K562 (cell line): Measurements from ENCODE around the gene QKI. TPM values are rescaled to one million over a fixed set of nuclear protein-coding genes. Genes with fewer than 3 reads are reported as not detected.

ENCODE experiments used
- ATAC-seq: fragments of 200-7000 bp; cut with Tn5 transposase; 3 replicates; pipeline ENCODE4 v1.9.1; 2020; ENCODE audit warnings: moderate library complexity
- BruUV-seq: library from RNA; stranded (reverse); fragments of 400-500 nt; replicated peaks from 2 replicates; lab custom pipeline; 2021; lab: Mats Ljungman, UMichigan
- CTCF ChIA-PET: fragments of 300-600 bp; formaldehyde crosslinking; extraction: SDS; loops from one replicate; lab custom pipeline; 2021; ENCODE audit warnings: low intra/inter-chr PET ratio; lab: Yijun Ruan, JAX
- POLR2A ChIA-PET: fragments of 300-600, 350-650 bp; sonication (Branson Sonifier 250); formaldehyde crosslinking; extraction: SDS; loops from one replicate; lab custom pipeline; 2021; ENCODE audit warnings: antibody characterized with exemption, inconsistent platforms; lab: Yijun Ruan, JAX
- DNase-seq, 4 experiments: peaks; one replicate each; pipeline versions ENCODE4 v3.0.0 to v3.0.0-alpha.2; 2011 to 2018; ENCODE audit warnings: low spot score in 3 of 4, mixed read lengths in 3 of 4; ENCODE audit errors: extremely low read depth in 1 of 4
- FAIRE-seq: peaks from 2 replicates; lab custom pipeline; 2011; peaks lifted over from hg19 to GRCh38; lab: Jason Lieb, UNC
- H2AFZ ChIP-seq: 2 replicates; pipeline ENCODE4 v1.6.0; 2011; ENCODE audit warnings: low read depth, low read length, control low read depth, inconsistent platforms
- H3K27ac ChIP-seq: fragments of 200-600 bp; 3 replicates; pipeline ENCODE4 v1.8.0; 2011; ENCODE audit warnings: low read depth, mild to moderate bottlenecking, control low read depth, inconsistent platforms, low read length, moderate library complexity, mixed read lengths; ENCODE audit errors: extremely low read depth
- H3K27me3 ChIP-seq, 2 experiments: fragments of 300-600 bp in 1 of 2; 2 replicates in 1 of 2; 3 replicates in 1 of 2; pipeline versions ENCODE4 v1.6.0 to v1.8.0; 2011; ENCODE audit warnings: inconsistent platforms in 2 of 2, low read length in 2 of 2, mild to moderate bottlenecking in 1 of 2, mixed read lengths in 1 of 2, moderate library complexity in 1 of 2; ENCODE audit not compliant: control insufficient read depth in 2 of 2, insufficient read depth in 2 of 2
- H3K36me3 ChIP-seq: fragments of 300-600 bp; 3 replicates; pipeline ENCODE4 v1.8.0; 2011; ENCODE audit warnings: mild to moderate bottlenecking, low read length, inconsistent platforms; ENCODE audit not compliant: control insufficient read depth, insufficient read depth
- H3K4me1 ChIP-seq, 2 experiments: fragments of 200-600 bp in 1 of 2; replicated peaks in 1 of 2; 2 replicates in 1 of 2; 3 replicates in 1 of 2; pipeline versions ENCODE4 v1.5.1 to v1.8.0; 2011; ENCODE audit warnings: inconsistent platforms in 2 of 2, low read length in 2 of 2, mild to moderate bottlenecking in 1 of 2, mixed read lengths in 1 of 2, moderate library complexity in 1 of 2; ENCODE audit not compliant: control insufficient read depth in 2 of 2, insufficient read depth in 2 of 2
- H3K4me2 ChIP-seq: 2 replicates; pipeline ENCODE4 v1.6.1; 2011; ENCODE audit warnings: low read length, control low read depth, inconsistent platforms, mixed read lengths; ENCODE audit not compliant: insufficient read depth
- H3K4me3 ChIP-seq: fragments of 200-600 bp; sonication (generic), shearing (Covaris generic); 2 replicates; pipeline ENCODE4 v1.5.1; 2016; ENCODE audit warnings: control low read depth, inconsistent platforms
- H3K79me2 ChIP-seq: fragments of 200-600 bp; 3 replicates; pipeline ENCODE4 v1.8.0; 2011; ENCODE audit warnings: low read length, inconsistent platforms; ENCODE audit not compliant: control insufficient read depth, insufficient read depth
- H3K9ac ChIP-seq, 2 experiments: 2 replicates each; pipeline versions ENCODE4 v1.6.0 to v1.6.1; 2011; ENCODE audit warnings: low read depth in 2 of 2, low read length in 2 of 2, control low read depth in 1 of 2, inconsistent platforms in 1 of 2, mild to moderate bottlenecking in 1 of 2, mixed read lengths in 1 of 2; ENCODE audit not compliant: insufficient read depth in 1 of 2
- H3K9me1 ChIP-seq: one replicate; pipeline ENCODE4 v1.6.0; 2011; ENCODE audit warnings: inconsistent platforms, mild to moderate bottlenecking, low read length, moderate library complexity; ENCODE audit not compliant: control insufficient read depth, insufficient read depth
- H3K9me3 ChIP-seq: replicated peaks from 2 replicates; pipeline ENCODE4 v1.5.1; 2011; ENCODE audit warnings: low read depth, low read length, inconsistent platforms; ENCODE audit not compliant: control insufficient read depth, insufficient read depth
- H4K20me1 ChIP-seq: replicated peaks from 2 replicates; pipeline ENCODE4 v1.6.1; 2011; ENCODE audit warnings: low read length, inconsistent platforms, mixed read lengths; ENCODE audit not compliant: control insufficient read depth, insufficient read depth
- MYNN ChIP-seq, 2 experiments: sonication (generic); formaldehyde crosslinking in 1 of 2; IDR thresholded peaks; 2 replicates each; pipeline versions ENCODE4 v1.5.0 to v1.6.1; 2016 to 2020; ENCODE audit warnings: antibody characterized with exemption in 1 of 2, missing genetic modification reagents in 1 of 2
- SOX6 ChIP-seq: fragments of 450-650 bp; IDR thresholded peaks from 2 replicates; pipeline ENCODE4 v1.6.1; 2014; ENCODE audit warnings: mild to moderate bottlenecking
- ZNF512 ChIP-seq: IDR thresholded peaks from 2 replicates; pipeline ENCODE4 v1.6.1; 2016; ENCODE audit warnings: missing genetic modification characterization, missing compliant biosample characterization
- WGBS: fragments of 100-300 bp; shearing (Covaris generic); methylation state at CpG from one replicate; pipeline ENCODE4 v1.1.6; 2016; ENCODE audit warnings: low coverage, mixed read lengths; ENCODE audit not compliant: insufficient coverage; ENCODE audit errors: missing lambda C conversion rate; 5-methylcytosine and 5-hydroxymethylcytosine counted together
- in situ Hi-C: fragments of 300-500 bp; cut with MboI; formaldehyde crosslinking; loops from 4 replicates; pipeline ENCODE4 v1.15.0; 2018; ENCODE audit warnings: inconsistent platforms, mixed read lengths
- intact Hi-C: fragments of 100-400 bp; cut with micrococcal nuclease; formaldehyde crosslinking; loops from 2 replicates; pipeline ENCODE4 v1.14.2; 2022
- polyA plus RNA-seq, 8 experiments: library from polyadenylated mRNA; depleted of rRNA in 4 of 8; stranded (reverse) in 5 of 8; unstranded in 3 of 8; fragments of >200 nt; fragmentation: Nextera tagmentation in 2 of 8; fragmentation: Illumina TruSeq in 1 of 8; extraction: Ambion mirVana in 2 of 8; extraction: Trizol in 1 of 8; gene quantifications; 2 replicates each; pipeline versions ENCODE4 v1.2.1 to v1.2.3, GENCODE V29; 2011 to 2014; ENCODE audit warnings: inconsistent platforms in 1 of 8, missing spikeins in 1 of 8
- total RNA-seq, 7 experiments: library from RNA; depleted of rRNA in 6 of 7; stranded (reverse); fragments of >200 nt in 6 of 7; fragmentation: Illumina TruSeq in 2 of 7; extraction: Trizol in 2 of 7; gene quantifications; 2 replicates each; pipeline versions ENCODE4 v1.2.1 to v1.2.3, GENCODE V29; 2011 to 2021; ENCODE audit warnings: low replicate concordance in 1 of 7

QKI gene
- total and polyA plus RNA-seq, 9 of the 15 experiments (the other 6 are each of a cell fraction or from before 2014, with no cell fraction given) = 20.4 to 215 (median 123) TPM

DNA sequence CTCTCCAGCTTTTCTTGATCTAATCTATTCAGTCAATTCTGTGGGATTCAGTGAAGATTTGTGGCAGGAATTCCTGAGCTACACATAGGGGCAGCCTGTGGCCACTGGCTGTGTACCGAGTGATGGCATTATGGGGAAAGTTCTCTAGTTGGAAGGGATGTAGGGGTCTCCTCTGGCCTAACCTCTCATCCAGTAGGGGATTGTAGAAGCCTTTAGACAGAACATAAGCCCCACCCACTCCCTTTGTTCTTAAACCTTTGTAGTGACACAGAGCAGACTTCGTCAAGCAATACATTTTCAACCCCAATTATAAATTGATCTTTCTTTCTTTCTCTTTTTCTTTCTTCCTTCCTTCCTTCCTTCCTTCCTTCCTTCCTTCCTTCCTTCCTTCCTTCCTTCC, 188.9 kb downstream of the QKI start:
- FAIRE-seq = no peak
- CTCF ChIA-PET = no interaction called here

More for the DNA sequence above, 188.9 kb downstream of the QKI start:
- POLR2A ChIA-PET = interaction anchor here (0.5 kb wide), 1 partner anchor 50 kb away, joined by 3 read pairs; no protein-coding TSS in a partner anchor
- intact Hi-C loops (no loop called here), in situ Hi-C loops (no loop called here)
- Histone ChIP-seq H3K9ac (no peak overlapping the region), H3K4me1 (no peaks in the 10 kb centered on the region), H2AFZ (peak overlapping the region; percentile 33), H3K27me3 (peaks cover 0 to 6% of the 10 kb centered on the region in 2 experiments; a peak in 1 of 5 replicates), H3K79me2 (no peaks in the 10 kb centered on the region), H3K9me3 (no peaks in the 10 kb centered on the region), H3K27ac (no peak overlapping the region), H3K4me2 (no peak overlapping the region), H3K4me3 (no peak overlapping the region), H3K9me1 (no peaks in the 10 kb centered on the region), H4K20me1 (no peaks in the 10 kb centered on the region), H3K36me3 (no peaks in the 10 kb centered on the region)
- DNase-seq (no peak), ATAC-seq (peak; percentile 19)
- WGBS = 28% methylated on average over 2 of the region's 2 CpGs
- TF ChIP-seq SOX6 = 0 out of 2 replicates have a peak, but pooled peaks have one; percentile 13
- TF ChIP-seq MYNN (IDR thresholded peaks at IDR 0.05) = no peak
- no peak for TF ChIP-seq MYNN (CRISPR knock-in tag; IDR thresholded peaks at IDR 0.05)
- peak; percentile 84 for TF ChIP-seq ZNF512
- no TSS peak for BruUV-seq
